Cardiac septum (tissue), 1 donor: ENCODE data around the gene MTCL3.

Experiments
- DNase-seq: peaks from one replicate; pipeline ENCODE4 v3.0.0-alpha.2; 2020; ENCODE audit warnings: low spot score
- intact Hi-C: fragments of 100-400 bp; cut with DNase I; formaldehyde crosslinking; loops from one replicate; pipeline ENCODE4 v1.14.0; 2022
- donor health status: DM: no; HTN: no; CAD: no.

MTCL3 gene

DNA sequence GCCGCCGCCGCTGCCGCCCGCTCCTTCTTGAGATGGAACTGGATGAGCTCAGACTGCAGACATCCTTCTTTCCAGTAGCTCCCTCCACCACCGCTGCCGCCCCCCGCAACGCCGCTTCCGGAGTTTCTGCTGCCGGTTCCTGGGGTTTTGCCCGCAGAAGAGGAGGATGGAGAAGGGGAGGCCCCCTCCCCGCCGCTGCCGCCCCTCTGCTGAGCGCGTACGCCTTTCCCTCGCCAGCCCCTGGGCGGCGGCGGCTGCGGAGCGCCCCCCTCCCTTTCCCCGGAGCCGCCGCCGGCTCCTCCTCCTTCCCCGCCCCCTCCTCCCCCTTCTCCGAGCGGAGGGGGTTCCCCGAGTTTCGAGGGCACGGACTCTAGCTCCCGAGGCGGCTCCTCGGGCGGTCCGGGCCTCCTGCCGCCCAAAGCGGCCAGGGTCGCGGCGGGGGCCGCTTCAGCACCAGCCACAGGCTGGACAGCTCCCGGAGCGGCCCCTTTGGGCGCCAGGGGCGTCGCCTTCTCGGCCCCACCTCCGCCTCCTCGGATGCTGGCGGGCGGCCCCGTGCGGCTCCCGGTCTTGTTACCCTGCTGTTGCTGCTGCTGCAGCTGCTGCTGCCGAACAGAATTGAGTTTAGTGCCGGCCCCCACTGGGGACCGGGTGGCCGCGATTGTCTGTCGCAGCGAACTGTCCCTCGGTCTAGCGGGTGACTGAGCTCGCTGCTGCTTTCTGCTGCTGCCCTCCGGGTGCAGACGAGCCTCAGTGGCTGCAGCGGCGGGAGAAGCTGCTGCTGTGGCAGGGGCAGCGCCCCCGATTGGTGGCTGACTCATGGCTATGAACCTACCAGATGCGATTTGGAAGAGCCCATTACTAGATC, 3.1 kb downstream of the MTCL3 start:
- intact Hi-C loops: no loop called here
- peak; percentile 77 for DNase-seq

DNA sequence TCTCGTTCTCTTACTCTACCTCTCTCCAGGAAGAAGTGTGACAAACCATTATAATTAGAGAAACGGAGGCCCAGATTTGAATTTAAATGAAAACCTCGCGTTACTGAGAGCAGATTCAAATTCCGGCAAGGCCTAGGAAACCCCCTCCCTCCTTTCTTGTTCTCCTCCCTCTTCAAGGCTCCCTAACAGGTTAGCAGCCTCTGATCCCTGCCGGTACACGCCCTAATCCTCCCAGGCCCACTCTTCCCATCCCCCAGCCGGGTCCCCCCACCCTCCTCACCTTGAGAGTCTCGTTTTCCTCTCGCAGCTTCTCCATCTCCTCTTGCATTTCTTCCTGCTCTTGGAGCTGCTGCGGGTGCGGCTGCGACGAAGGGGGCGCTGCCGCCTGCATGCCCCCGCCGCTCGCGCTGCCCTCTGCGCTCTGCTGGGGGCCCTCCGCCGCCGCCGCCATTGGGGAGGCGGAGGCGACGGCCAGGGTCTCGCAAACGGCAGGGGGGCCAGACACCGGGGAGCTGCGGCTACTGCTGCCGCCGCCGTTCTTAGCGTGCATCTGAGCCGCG, 3.8 kb downstream of the MTCL3 start:
- no peak for DNase-seq

DNA sequence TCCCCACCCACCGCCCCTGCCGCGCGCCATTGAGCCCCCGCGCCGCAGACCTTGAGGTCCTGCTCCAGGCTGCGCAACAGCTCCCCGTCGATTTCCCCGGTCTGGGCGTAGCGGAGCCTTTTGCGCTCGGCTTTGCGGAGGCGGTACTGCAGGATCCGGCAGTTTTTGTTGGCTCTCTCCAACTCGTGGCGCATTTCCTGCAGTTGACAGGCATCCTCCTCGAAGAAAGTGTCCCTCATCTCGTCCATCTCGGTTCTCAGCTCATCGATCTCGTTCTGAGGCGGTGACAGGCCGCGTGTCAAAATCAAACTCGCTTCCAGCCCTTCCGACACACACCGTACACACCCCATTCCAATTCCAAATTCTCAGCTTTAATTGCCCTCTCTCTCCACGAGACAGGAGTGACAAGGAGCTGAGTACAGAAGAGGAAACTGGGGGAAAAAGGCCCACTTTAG, 4.3 kb downstream of the MTCL3 start:
- no peak for DNase-seq
- intact Hi-C loops: no loop called here

More for the DNA sequence above, 3.8 kb downstream of the MTCL3 start:
- intact Hi-C loops: no loop called here

DNA sequence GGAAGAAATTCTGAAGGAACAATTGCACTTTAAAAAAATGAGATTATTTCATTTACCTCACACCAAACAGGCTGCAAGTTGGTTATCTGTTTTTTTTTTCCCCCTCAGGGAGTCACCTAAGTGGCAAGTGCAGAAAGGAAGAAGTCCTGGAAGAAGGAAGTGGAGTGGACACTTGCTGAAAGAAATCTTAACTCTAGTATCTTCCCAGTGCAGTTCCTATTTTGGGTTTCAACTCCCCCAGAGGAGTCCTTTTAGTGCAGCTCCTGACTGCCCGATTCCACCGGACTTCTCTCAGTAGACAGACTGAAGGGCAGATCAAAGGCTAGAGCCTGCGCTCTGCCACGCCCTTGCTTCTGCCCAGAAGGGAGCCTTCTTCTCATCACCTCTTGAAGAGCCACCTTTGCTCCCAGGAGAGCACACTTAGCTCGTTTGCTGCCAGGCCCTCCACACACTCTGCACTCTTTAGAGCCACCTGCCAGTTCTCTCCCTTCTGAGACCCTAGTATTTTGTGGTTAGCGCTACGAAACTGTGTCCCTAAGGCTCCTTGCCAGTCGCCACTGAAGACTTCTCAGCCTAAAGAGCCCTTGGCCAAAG, 4.9 kb downstream of the MTCL3 start:
- DNase-seq: no peak
- intact Hi-C loops: no loop called here

DNA sequence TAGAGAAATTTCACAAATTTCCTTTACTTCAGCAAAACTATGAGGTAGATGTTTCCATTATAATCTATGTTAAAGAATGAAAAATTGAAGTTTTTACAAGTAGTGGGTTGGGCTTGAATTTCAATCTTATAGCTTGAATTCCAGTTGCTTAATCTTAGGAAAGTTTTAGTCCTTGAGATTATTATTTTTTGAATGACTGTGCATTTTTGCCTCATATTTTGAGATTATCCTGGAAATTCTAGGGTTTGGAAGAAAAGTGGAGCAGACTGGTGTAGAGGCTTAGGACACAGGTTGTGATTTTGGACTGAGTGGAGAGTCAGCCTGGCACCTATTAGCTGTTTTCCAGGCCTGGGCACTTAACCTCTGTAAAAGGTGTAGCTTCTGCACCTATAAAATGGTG, 5.7 kb downstream of the MTCL3 start:
- intact Hi-C loops: no loop called here

DNA sequence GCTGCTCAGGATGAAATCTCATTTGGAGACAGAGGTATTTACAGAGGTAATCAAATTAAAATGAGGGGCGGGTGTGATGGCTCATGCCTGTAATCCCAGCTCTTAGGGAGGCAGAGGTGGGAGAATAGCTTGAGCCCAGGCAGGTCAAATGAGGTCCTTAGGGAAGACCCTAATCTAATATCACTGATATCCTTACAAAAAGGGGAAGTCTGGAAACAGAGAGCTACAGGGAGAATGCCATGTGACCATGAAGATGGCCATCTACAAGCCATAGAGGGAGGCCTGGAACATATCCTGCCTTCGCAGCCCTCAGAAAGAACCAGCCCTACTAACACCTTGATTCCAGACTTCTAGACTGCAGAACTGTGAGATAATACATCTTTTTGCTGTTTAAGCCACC, 8.3 kb downstream of the MTCL3 start:
- no peak for DNase-seq
- intact Hi-C loops: no loop called here

More for the DNA sequence above, 5.7 kb downstream of the MTCL3 start:
- DNase-seq: no peak

DNA sequence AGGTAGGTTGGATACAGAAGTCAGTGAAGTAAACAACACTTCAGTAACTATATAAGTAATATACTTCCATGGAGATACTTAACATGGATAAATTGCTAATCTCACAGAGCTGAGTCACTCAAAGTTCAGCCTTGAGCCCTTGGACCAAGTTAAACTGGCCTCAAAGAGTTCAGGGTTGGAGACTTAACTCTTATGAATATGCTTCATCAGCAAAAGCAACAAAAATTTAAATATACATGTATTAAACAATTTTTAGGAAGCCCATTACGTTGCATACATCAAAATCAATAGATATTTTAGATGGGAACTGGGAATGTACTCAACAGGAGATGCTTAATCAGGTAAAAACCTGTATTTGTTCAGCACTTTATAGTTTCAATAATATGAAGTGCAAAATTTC, 12.2 kb downstream of the MTCL3 start:
- DNase-seq: no peak
- intact Hi-C loops: no loop called here

DNA sequence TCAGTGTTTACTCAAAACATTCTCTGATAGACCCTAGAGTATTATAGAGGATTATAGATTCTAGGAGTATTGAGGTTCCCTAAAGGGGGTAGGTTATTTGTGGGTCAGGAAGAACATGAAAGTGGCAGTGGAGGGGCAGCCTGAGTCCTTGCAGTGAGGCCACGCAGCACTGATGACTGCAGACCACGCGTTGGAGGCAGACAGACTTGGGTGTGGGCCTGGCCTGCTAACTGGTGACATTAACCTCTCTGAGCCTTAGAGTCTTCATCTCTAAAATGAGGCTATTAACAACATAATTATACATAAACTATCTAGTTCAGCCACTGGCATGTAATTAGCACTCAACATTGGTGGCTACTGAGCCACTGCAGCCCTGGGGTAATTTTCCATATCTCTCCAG, 16.1 kb downstream of the MTCL3 start:
- no peak for DNase-seq
- intact Hi-C loops: no loop called here

DNA sequence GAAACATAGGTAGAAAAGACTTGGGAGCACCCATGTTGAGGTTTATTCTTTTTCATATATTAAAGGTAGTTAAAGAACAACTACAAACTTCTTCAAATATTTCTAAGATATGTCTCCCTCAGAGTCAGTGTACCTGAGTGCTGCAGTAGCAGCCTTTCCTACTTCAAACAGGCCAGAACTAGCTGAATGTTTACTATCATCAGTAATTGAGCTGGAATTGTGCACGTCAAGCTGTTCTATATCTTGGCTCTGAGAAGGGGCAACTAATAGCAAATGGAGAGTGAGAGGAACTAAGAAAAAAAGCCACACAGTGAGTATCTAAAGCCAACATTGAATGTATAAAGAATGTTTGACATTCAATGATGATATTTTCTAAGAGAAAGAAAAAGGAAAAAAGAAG, 21.7 kb downstream of the MTCL3 start:
- intact Hi-C loops: no loop called here
- DNase-seq: no peak

DNA sequence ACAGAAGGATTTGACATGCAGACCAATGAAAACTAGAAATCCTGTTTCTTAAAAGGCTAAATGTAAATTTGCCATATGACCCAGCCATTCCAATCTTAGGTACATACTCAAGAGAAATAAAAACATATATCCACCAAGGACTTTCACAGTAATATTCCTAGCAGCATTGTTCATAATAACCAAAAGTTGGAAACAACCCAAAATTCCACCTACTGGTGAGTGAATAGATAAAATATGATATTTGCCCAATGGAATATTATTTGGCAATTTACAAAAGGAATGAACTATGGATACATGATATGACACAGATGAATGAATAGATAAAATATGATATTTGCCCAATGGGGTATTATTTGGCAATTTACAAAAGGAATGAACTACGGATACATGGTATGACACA, 22.7 kb downstream of the MTCL3 start:
- no peak for DNase-seq

DNA sequence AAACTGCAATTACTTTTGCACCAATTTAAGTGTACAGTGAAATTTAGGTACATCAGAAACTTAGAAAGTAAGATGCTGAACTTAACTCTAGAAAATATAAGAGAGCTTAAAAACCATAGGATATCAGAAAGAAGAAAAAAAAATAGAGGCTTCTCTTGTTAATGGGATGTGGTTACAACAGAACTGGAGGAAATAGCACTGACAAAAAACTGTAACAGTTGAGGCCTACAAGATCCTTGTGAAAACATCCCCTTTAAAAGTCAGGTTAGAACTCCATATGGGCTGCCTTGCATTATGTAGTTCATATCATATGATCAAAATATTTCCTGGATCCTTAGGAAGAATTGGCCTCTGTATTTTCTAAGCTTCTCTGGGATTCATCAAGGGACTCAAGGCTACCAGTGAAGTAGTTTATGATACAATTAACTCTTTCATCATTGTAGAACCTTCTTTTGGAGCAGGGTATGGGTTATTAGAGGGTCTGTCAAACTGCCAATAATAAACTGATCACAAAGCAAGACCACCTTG, 24.8 kb downstream of the MTCL3 start:
- intact Hi-C loops: no loop called here

More for the DNA sequence above, 22.7 kb downstream of the MTCL3 start:
- intact Hi-C loops: no loop called here

DNA sequence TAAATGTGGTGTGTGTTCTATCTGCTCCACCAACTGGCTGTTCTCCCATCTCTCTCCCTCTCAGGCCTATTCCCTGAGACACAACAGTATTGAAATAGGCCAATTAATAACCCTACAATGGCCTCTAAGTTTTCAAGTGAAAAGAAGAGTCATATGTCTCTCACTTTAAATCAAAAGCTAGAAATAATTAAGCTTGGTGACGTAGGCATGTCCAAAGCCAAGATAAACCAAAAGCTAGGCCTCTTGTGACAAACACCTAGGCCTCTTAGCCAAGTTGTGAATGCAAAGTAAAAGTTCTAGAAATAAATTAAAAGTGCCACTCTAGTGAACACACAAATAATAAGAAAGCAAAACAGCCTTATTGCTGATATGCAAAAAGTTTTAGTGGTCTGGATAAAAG, 29.9 kb downstream of the MTCL3 start:
- DNase-seq: no peak
- intact Hi-C loops: no loop called here

More for the DNA sequence above, 24.8 kb downstream of the MTCL3 start:
- no peak for DNase-seq

DNA sequence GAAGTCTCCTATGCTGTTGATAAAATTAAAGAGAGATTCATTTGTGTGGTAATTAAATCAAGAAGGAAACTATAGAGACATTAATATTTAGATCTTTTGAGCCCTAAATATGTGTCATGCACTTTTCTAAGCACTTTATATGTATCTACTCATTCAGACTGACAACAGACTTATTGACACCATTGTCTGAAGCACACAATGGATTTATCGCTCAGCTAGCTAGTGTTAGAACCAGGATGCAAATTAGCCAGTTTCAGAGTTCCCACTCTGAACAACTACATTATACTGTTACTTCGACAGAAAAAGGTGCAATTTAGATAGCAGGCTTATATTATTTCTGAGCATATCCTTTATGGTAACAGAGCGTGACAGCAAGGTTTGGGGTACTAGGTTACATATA, 32.2 kb downstream of the MTCL3 start:
- no peak for DNase-seq
- intact Hi-C loops: no loop called here

DNA sequence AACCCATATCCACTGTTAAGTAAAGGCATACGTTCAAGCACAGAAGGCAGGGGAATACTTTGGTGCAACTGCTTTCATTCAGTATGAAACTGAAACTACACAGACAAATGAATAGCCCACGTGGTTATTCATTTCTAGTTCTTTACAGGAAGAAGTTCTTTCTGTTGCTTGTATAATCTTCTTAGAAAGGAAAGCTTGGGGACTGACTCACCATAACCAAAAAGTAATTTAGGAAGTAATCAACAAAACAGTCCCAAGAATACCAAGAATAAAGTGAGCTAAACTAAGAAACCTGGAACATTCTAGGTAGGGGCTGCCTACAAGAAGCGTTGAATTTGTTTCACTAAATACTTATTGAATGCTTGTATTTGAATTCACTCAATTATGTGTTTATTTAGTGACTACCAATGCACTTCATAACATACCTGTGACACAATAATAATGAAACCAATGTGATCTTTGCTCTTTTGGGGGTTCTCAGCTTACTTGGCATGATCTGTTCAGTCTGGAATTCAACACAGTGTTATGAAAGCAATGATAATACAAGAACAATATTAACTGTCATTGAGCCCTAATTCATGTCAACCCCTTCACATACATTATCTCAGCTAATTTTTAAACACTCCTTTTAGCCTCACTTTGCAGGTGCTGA, 34.8 kb downstream of the MTCL3 start:
- no peak for DNase-seq
- intact Hi-C loops: no loop called here

DNA sequence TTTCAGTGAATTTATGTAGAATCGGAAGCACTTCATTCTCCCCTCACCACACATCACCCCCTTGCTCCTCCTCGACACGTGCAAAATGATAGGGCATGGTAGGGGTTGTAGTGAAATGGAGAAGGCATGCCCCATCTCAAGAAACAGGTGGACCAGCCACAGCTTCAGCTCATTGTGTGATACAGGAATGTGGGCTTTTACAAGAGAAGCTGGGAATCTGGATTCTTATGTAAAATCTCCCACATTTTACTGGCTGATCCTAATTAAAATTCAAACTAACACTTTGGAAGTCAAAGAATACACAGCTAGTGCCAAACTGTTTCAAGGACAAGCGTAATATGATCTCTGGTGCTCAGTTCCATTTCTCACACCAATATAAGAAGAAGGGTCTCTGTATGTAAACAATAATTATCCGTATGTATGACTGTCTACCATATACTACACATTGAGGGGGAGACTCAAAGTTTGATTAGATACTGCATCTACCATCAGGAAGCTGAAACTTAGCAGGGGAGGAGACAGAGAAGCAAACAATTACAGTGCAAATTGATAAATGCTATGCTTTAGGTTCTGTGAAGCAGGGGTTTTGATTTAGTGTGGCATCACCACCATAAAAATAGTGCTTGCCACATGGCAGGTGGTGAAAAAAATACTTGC, 35.6 kb downstream of the MTCL3 start:
- intact Hi-C loops: no loop called here
- no peak for DNase-seq

DNA sequence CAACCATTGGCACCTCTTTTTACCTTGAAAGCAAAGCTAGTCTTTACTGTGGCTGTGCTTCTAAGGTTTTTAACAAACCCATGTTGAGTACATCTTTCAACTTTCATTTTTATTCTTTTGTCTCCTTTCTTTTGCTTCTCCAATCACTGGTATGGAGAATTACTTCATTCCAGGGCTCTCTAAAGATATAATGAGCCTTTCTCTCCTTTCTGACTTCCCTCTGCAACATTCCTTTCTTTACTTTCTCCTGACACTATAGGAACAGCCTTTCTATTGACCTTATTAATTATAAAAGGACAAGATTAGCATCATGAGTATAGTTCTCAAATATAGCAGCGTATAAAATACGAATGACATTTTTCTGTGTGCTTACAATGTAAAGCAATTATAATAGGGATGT, 36.8 kb downstream of the MTCL3 start:
- intact Hi-C loops: no loop called here
- DNase-seq: no peak

DNA sequence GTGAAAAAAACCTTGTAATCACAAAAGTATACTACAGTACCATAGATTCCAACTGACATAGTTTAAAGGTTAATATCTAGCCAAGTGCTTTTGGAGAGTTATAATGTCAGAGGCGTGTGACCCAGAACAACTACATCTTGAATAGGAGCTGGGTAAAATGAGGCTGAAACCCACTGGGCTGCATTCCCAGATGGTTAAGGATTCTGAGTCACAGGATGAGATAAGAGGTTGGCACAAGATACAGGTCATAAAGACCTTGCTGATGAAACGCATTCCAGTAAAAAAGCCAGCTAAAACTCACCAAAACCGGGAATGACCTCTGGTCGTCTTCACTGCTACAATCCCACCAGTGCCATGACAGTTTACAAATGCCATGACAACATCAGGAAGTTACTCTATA, 37.5 kb downstream of the MTCL3 start:
- DNase-seq: no peak
- intact Hi-C loops: no loop called here

DNA sequence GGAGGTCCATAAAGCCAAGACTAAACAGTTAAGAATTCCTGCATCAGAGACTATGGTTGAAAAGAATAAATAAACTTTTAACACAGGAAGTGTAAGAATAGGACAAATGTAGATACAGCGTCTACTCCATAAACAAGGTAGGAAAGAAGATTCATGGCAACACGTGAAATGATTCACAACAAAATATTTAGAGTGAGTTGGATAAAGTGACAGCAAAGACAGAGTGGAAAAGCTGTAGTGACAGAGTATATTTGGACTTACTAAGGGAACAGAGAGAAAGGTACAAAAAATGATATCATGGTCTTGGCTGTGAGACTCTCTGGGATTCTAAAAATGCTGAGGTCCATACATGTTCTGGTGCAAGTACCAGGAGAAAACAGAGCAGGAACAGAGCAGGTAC, 38.0 kb downstream of the MTCL3 start:
- intact Hi-C loops: no loop called here

DNA sequence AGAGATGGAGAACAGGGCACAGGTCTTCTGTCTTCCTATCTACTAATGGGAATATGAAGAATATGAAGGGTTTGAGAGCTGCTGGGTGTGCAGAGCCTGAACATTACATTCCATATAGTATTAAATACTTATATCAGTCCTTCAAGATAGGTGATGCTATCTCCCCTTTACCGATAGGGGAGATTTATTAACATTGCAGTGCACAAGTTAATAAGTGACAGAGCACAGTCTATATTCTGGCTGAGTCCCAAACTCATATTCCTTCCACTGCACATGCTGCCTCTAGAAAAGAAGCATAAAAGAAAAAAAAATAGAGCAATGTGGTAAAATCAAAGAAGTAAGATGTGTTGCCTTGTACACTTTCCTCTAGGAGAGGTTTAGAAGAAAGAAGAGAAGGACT, 41.5 kb downstream of the MTCL3 start:
- intact Hi-C loops: no loop called here
- no peak for DNase-seq

More for the DNA sequence above, 38.0 kb downstream of the MTCL3 start:
- no peak for DNase-seq

DNA sequence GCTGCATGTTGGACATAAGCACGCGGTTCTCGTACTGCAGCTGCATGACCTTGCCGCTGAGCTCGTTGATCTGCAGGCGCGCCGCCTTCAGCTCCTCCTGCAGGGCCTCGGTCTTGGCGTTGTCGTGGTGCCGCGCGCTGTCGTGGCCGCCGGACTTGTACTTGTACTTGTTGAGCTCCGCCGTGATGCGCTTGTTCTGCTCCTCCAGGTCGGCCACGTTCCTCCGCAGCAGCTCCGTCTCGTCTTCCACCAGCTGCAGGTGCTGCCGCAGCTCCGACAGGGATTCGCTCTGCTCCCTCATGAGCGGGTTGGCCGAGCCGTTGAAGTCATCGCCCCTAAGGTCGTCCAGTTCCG, 43.3 kb downstream of the MTCL3 start:
- DNase-seq: no peak
- intact Hi-C loops: no loop called here
